ENCODE measurements around the gene MYLK2.

MYLK2 gene

DNA sequence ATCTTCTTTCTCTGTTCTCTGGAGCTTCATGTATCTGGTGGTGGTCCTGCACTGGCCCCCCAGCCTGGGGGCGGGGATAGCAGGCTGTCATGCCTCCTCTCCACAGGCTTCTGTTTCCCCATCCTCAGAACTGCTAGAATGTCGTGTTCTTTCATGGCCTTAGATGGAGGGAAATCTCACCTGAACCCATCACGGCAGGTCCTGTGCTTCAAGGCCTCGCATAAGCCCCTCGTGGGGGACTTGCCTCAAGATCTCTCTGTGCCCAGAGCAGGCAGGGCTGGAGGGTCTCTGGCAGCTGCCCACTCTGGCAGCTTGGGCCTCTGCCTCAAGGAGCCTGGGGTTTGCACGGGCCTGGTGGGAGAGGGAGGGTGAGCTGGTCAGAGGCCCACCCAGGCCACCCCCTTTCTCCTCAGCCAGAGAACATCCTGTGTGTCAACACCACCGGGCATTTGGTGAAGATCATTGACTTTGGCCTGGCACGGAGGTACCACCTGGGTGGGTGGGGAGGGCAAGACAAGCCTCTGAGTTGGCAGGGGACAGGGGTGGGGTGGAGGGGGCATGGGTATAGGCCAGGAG lies 11.3 kb downstream of the MYLK2 start:
- no peak overlapping the region for H3K27ac ChIP-seq (ENCODE audit: low read depth, low read length)
- H3K36me3 ChIP-seq (ENCODE audit: insufficient read depth, low read length), result no peaks in the 10 kb centered on the region

GRCh38 chr20:31831211-31831610 lies 12.1 kb downstream of the MYLK2 start:
- no peak overlapping the region for H3K4me3 ChIP-seq (ENCODE audit: low read depth in 1 of 2, low read length in 2 of 2)
- peaks cover 0 to 10% of the 10 kb centered on the region in 2 donors for H3K27me3 ChIP-seq (ENCODE audit: control insufficient read depth in 1 of 2, insufficient read depth in 2 of 2, low read length in 2 of 2)
- no peak overlapping the region for H3K27ac ChIP-seq (ENCODE audit: low read depth, low read length)
- no peak overlapping the region for H3K9ac ChIP-seq (ENCODE audit: low read length)
- no peaks in the 10 kb centered on the region for H3K9me3 ChIP-seq (ENCODE audit: low read length)
- H3K4me1 ChIP-seq (ENCODE audit: insufficient read depth, low read length), result peaks cover 5% of the 10 kb centered on the region
- H3K36me3 ChIP-seq (ENCODE audit: insufficient read depth, low read length), result no peaks in the 10 kb centered on the region

More for the DNA sequence above, 11.3 kb downstream of the MYLK2 start:
- Histone ChIP-seq H3K27me3 (ENCODE audit: control insufficient read depth in 1 of 2, insufficient read depth in 2 of 2, low read length in 2 of 2) (peaks cover 0 to 10% of the 10 kb centered on the region in 2 donors), H3K4me1 (ENCODE audit: insufficient read depth, low read length) (no peaks in the 10 kb centered on the region), H3K9me3 (ENCODE audit: low read length) (no peaks in the 10 kb centered on the region), H3K4me3 (ENCODE audit: low read depth in 1 of 2, low read length in 2 of 2) (no peak overlapping the region), H3K9ac (ENCODE audit: low read length) (no peak overlapping the region)

GRCh38 chr20:31831771-31832306 lies 12.7 kb downstream of the MYLK2 start:
- H3K27ac ChIP-seq (ENCODE audit: low read depth, low read length), result no peak overlapping the region
- no peaks in the 10 kb centered on the region for H3K9me3 ChIP-seq (ENCODE audit: low read length)
- H3K36me3 ChIP-seq (ENCODE audit: insufficient read depth, low read length), result no peaks in the 10 kb centered on the region
- H3K4me1 ChIP-seq (ENCODE audit: insufficient read depth, low read length), result peaks cover 11% of the 10 kb centered on the region
- peaks cover 0 to 10% of the 10 kb centered on the region in 2 donors for H3K27me3 ChIP-seq (ENCODE audit: control insufficient read depth in 1 of 2, insufficient read depth in 2 of 2, low read length in 2 of 2)
- no peak overlapping the region for H3K4me3 ChIP-seq (ENCODE audit: low read depth in 1 of 2, low read length in 2 of 2)
- H3K9ac ChIP-seq (ENCODE audit: low read length), result no peak overlapping the region

- Histone ChIP-seq H3K4me1 (ENCODE audit: insufficient read depth, low read length) (peaks cover 12% of the 10 kb centered on the region), H3K4me3 (ENCODE audit: low read depth in 1 of 2, low read length in 2 of 2) (no peak overlapping the region), H3K36me3 (ENCODE audit: insufficient read depth, low read length) (no peaks in the 10 kb centered on the region), H3K9ac (ENCODE audit: low read length) (no peak overlapping the region), H3K27me3 (ENCODE audit: control insufficient read depth in 1 of 2, insufficient read depth in 2 of 2, low read length in 2 of 2) (peaks cover 0 to 10% of the 10 kb centered on the region in 2 donors), H3K27ac (ENCODE audit: low read depth, low read length) (no peak overlapping the region), H3K9me3 (ENCODE audit: low read length) (no peaks in the 10 kb centered on the region)
These were observed 14.2 kb downstream of the MYLK2 start for GRCh38 chr20:31833130-31833930.

DNA sequence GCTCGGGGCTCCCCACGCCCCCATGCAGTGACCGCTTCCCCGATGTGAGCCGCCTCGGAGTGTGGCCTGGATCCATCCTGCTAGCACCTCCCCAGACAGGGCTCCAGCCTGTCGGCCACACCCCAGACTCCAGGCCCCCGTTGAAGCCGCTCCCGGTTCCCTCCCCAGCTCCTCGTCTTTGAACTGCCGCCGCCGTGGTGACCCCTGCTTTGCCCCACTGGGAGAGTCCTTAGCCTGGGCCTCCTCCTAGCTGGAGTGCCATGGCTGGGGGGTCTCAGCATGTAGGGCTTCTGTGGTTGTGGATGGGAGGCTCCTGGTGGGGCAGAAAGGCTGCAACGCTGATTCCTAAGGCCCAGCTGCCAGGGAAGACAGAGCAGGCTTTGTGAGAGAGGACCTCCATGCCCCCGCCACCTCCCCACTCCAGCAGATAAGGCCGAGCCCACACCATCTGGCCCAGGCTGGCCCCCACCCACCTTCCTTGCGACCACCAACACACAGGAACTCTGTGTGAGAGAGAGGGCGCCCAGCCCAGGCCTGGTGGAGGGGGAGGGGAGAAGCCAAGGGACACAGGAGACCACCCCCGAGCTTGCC lies 14.9 kb downstream of the MYLK2 start:
- no peaks in the 10 kb centered on the region for H3K36me3 ChIP-seq (ENCODE audit: insufficient read depth, low read length)
- H3K9me3 ChIP-seq (ENCODE audit: low read length), result no peaks in the 10 kb centered on the region
- peaks cover 12% of the 10 kb centered on the region for H3K4me1 ChIP-seq (ENCODE audit: insufficient read depth, low read length)
- peaks cover 0 to 10% of the 10 kb centered on the region in 2 donors for H3K27me3 ChIP-seq (ENCODE audit: control insufficient read depth in 1 of 2, insufficient read depth in 2 of 2, low read length in 2 of 2)
- no peak overlapping the region for H3K4me3 ChIP-seq (ENCODE audit: low read depth in 1 of 2, low read length in 2 of 2)
- no peak overlapping the region for H3K9ac ChIP-seq (ENCODE audit: low read length)
- no peak overlapping the region for H3K27ac ChIP-seq (ENCODE audit: low read depth, low read length)

- no peaks in the 10 kb centered on the region for H3K36me3 ChIP-seq (ENCODE audit: insufficient read depth, low read length)
- H3K9me3 ChIP-seq (ENCODE audit: low read length), result no peaks in the 10 kb centered on the region
- no peak overlapping the region for H3K9ac ChIP-seq (ENCODE audit: low read length)
- peaks cover 0 to 10% of the 10 kb centered on the region in 2 donors for H3K27me3 ChIP-seq (ENCODE audit: control insufficient read depth in 1 of 2, insufficient read depth in 2 of 2, low read length in 2 of 2)
- peaks cover 12% of the 10 kb centered on the region for H3K4me1 ChIP-seq (ENCODE audit: insufficient read depth, low read length)
- no peak overlapping the region for H3K4me3 ChIP-seq (ENCODE audit: low read depth in 1 of 2, low read length in 2 of 2)
- no peak overlapping the region for H3K27ac ChIP-seq (ENCODE audit: low read depth, low read length)
These were observed 16.4 kb downstream of the MYLK2 start for GRCh38 chr20:31835554-31835953.

DNA sequence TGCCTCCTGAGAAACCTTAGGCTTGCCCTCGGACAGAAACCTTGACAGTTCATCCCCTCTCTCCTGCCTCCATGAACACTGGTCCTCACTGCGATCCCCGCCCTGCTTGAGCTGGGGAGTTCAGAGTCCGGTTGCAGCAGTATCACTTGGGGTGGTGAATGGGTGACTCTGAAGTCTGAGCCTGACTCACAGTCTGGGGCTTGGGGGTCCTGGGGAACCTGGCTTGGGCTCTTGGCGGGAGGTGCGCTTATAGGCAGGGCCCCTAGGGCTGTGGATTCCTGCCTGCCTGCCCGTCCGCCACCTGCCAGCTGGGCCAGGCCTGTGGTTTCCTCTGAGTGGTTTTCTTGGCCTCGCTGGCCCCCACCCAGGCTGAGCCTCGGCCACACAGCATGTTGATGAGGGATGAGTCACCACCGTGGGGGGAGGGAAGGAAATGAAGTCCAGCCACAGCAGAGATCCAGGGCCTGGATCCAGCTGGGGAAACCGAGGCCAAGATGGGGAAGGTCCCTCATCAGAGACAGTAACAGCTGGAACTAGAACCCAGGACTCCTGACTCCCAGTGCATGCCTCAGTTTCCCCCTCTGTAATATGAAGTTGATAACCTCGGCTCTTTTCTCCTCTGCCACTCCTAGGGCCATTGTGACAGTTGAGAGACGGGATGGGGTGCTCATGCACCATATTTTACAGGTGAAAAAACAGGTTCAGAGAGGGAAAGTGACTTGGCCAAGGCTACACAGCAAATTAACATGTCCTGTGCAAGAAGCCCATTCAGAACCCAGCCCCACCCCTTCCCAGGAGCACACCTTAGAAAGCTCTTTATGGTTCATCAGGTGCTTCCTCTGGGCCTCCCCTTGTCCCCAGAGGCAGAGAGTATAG lies 17.1 kb downstream of the MYLK2 start:
- no peaks in the 10 kb centered on the region for H3K36me3 ChIP-seq (ENCODE audit: insufficient read depth, low read length)
- H3K9ac ChIP-seq (ENCODE audit: low read length), result no peak overlapping the region
- peaks cover 0 to 14% of the 10 kb centered on the region in 2 donors for H3K27me3 ChIP-seq (ENCODE audit: control insufficient read depth in 1 of 2, insufficient read depth in 2 of 2, low read length in 2 of 2)
- H3K27ac ChIP-seq (ENCODE audit: low read depth, low read length), result no peak overlapping the region
- H3K9me3 ChIP-seq (ENCODE audit: low read length), result no peaks in the 10 kb centered on the region
- H3K4me3 ChIP-seq (ENCODE audit: low read depth in 1 of 2, low read length in 2 of 2), result no peak overlapping the region
- peaks cover 12% of the 10 kb centered on the region for H3K4me1 ChIP-seq (ENCODE audit: insufficient read depth, low read length)

DNA sequence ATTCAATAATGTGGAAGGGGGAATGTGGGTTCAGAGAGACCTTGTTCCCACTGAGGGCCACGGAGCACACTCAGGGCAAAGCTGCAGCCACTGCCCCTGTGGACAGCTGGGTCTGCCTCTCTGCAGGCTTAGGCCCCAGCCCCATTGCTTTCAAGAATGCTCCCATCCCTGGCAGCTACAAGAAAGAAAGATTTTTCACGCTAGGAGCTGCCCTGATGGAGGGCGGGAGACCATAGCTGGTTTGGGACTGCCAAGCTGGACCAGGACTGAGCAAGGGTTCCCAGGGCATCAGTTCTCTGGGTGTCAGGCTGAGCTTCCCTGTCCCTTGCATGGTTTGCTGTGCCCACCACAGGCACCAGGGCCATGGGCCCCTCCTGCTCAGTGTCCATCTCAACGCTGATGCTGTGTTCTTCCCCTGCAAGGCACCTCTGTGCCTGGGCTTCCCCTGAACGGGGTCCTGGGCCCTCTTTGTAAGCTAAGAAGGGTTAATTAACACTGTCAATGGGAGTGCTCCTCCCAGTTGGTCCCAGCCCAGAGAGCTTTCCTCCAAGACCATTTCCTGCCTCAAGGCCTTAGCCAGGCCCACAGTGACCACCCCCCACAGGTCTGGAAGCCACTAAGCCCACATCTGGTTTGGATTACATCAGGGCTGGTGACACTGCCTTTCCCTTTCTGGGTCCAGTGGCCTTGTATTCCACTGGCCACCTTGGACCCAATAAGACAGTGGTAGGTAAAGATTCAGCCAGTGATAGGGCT lies 17.9 kb downstream of the MYLK2 start:
- Histone ChIP-seq H3K27me3 (ENCODE audit: control insufficient read depth in 1 of 2, insufficient read depth in 2 of 2, low read length in 2 of 2) (peaks cover 0 to 15% of the 10 kb centered on the region in 2 donors), H3K36me3 (ENCODE audit: insufficient read depth, low read length) (no peaks in the 10 kb centered on the region), H3K27ac (ENCODE audit: low read depth, low read length) (no peak overlapping the region), H3K4me3 (ENCODE audit: low read depth in 1 of 2, low read length in 2 of 2) (no peak overlapping the region), H3K4me1 (ENCODE audit: insufficient read depth, low read length) (peaks cover 12% of the 10 kb centered on the region), H3K9ac (ENCODE audit: low read length) (no peak overlapping the region), H3K9me3 (ENCODE audit: low read length) (no peaks in the 10 kb centered on the region)

DNA sequence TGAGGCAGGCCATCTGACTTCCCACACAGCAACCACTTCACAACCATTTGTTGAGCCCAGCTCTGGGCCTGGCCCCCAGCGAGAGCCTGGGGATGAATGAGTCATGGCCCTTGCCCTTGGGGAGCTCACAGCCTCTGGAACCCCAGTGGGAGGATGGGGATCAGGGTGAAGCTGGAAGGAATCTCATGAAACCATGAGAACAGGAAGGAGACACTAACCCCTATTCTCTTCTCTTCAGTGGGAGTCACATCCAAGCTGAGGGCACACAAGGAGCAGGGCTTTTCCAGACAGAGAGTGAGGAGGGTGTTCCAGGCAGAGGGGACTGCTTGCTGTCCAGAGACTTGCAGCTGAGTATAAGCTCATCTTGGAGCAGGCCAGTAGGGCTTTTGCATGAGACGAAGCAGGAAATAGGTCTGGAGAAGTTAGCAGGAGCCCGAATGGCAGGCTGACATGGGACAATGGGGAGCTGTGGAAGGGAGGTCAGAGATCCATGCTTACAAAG lies 18.8 kb downstream of the MYLK2 start:
- H3K36me3 ChIP-seq (ENCODE audit: insufficient read depth, low read length), result no peaks in the 10 kb centered on the region
- H3K27ac ChIP-seq (ENCODE audit: low read depth, low read length), result no peak overlapping the region
- peaks cover 12% of the 10 kb centered on the region for H3K4me1 ChIP-seq (ENCODE audit: insufficient read depth, low read length)
- no peak overlapping the region for H3K4me3 ChIP-seq (ENCODE audit: low read depth in 1 of 2, low read length in 2 of 2)
- no peaks in the 10 kb centered on the region for H3K9me3 ChIP-seq (ENCODE audit: low read length)
- no peak overlapping the region for H3K9ac ChIP-seq (ENCODE audit: low read length)
- peaks cover 0 to 15% of the 10 kb centered on the region in 2 donors for H3K27me3 ChIP-seq (ENCODE audit: control insufficient read depth in 1 of 2, insufficient read depth in 2 of 2, low read length in 2 of 2)

DNA sequence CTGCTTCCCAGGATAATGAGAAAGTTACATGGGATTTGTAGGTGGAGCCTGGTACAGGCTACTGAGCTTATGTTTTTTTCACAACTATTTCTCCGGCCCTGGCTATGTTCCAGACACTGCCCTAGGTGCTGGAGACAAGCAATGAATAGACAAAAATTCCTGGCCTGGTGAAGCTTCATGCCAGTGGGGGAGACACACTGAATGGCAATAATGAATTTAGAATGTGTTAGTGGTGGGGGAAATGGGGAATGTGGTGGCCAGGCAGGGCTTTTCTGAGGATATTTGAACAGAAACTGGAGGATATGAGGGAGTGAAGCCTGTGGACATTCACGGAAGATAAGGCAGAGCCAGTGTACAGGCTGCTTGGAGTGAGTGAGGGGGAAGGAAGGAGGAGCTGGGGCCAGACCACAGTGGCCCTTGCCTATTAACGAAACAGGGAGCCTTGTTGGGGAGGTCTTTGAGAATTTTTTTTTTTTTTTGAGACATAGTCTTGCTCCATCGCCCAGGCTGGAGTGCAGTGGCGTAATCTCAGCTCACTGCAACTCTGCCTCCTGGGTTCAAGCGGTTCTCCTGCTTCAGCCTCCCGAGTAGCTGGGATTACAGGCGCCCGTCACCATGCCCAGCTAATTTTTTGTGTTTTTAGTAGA lies 19.6 kb downstream of the MYLK2 start:
- no peak overlapping the region for H3K9ac ChIP-seq (ENCODE audit: low read length)
- no peak overlapping the region for H3K4me3 ChIP-seq (ENCODE audit: low read depth in 1 of 2, low read length in 2 of 2)
- peaks cover 12% of the 10 kb centered on the region for H3K4me1 ChIP-seq (ENCODE audit: insufficient read depth, low read length)
- H3K9me3 ChIP-seq (ENCODE audit: low read length), result no peaks in the 10 kb centered on the region
- no peak overlapping the region for H3K27ac ChIP-seq (ENCODE audit: low read depth, low read length)
- H3K36me3 ChIP-seq (ENCODE audit: insufficient read depth, low read length), result no peaks in the 10 kb centered on the region
- peaks cover 0 to 10% of the 10 kb centered on the region in 2 donors for H3K27me3 ChIP-seq (ENCODE audit: control insufficient read depth in 1 of 2, insufficient read depth in 2 of 2, low read length in 2 of 2)

Data from muscle layer of colon (tissue), 2 donors.